ENCODE results near the gene CCDC83. TPM values are rescaled to one million over a fixed set of nuclear protein-coding genes. Genes with fewer than 3 reads are reported as not detected.

Gene CCDC83
- total RNA-seq, 1 experiment from 2014 or later, result not detected

DNA sequence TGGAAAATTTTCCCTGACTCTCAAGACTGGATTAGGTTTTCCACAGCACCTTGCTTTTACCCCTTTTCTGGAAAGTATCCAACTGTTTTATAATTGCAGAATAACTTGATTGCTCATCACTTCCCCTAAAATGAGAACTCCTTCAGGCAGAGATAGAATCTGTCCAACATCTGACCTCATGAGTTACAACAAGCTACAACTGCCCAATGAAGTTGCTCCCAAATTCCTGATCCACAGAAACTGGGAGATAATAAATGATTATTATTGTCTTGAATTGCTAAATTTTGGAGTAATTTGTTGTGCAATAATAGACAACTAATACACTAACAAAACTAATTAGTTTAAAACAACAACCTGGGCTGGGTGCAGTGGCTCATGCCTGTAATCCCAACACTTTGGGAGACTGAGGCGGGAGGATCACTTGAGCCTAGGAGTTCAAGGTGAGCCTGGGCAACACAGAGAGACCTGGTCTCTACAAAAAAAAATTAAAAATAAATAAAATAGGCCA lies 10.0 kb upstream of the CCDC83 start:
- Histone ChIP-seq H3K4ac (ENCODE audit: low read depth, low read length) (no peak overlapping the region), H3K9me3 (ENCODE audit: control insufficient read depth, low read depth, low read length) (no peaks in the 10 kb centered on the region), H3T11ph (ENCODE audit: low read length) (no peak overlapping the region), H3K4me2 (ENCODE audit: insufficient read depth, insufficient read length, low read length) (no peak overlapping the region), H3K79me1 (ENCODE audit: insufficient read depth, low read depth, low read length, poor library complexity, severe bottlenecking) (no peaks in the 10 kb centered on the region), H3K27ac (ENCODE audit: insufficient read length, low read depth, low read length) (no peak overlapping the region), H3K23ac (ENCODE audit: insufficient read length, low read depth, low read length) (no peak overlapping the region), H4K5ac (ENCODE audit: insufficient read length, low read depth, low read length) (no peak overlapping the region), H3K56ac (ENCODE audit: insufficient read length, low read depth, low read length) (no peak overlapping the region), H2AFZ (ENCODE audit: low read length) (no peak overlapping the region), H3K9ac (ENCODE audit: extremely low read depth, insufficient read length, low read length) (no peak overlapping the region), H2BK120ac (ENCODE audit: low read depth, low read length, poor library complexity, severe bottlenecking) (no peak overlapping the region), H3K79me2 (ENCODE audit: insufficient read depth, low read length) (no peaks in the 10 kb centered on the region), H3K23me2 (ENCODE audit: insufficient read length, low read depth, low read length, poor library complexity, severe bottlenecking) (no peaks in the 10 kb centered on the region), H3K14ac (ENCODE audit: insufficient read depth, low read length) (no peak overlapping the region), H4K8ac (replicated peaks; ENCODE audit: insufficient read length, low read depth, low read length) (no peak overlapping the region), H3K4me1 (ENCODE audit: insufficient read depth, low read length) (no peaks in the 10 kb centered on the region), H3K18ac (ENCODE audit: insufficient read length, low read depth, low read length) (no peak overlapping the region), H4K20me1 (ENCODE audit: control insufficient read depth, insufficient read depth, insufficient read length) (no peaks in the 10 kb centered on the region), H2BK5ac (ENCODE audit: insufficient read length, low read length) (no peak overlapping the region), H2AK5ac (ENCODE audit: insufficient read length, low read length) (no peak overlapping the region), H2BK12ac (ENCODE audit: insufficient read length, low read depth, low read length) (no peak overlapping the region), H4K91ac (ENCODE audit: insufficient read length, low read depth, low read length) (no peak overlapping the region), H2BK20ac (ENCODE audit: low read depth, low read length, poor library complexity, severe bottlenecking) (no peak overlapping the region), H2BK15ac (ENCODE audit: low read depth, low read length) (no peak overlapping the region), H3K27me3 (ENCODE audit: insufficient read depth, low read length) (no peaks in the 10 kb centered on the region)
- Mint-ChIP-seq H3K9me3 (peaks cover 7 to 13% of the 10 kb centered on the region in 2 experiments), H3K27me3 (ENCODE audit: low read depth) (peaks cover 1% of the 10 kb centered on the region), H3K4me1 (no peaks in the 10 kb centered on the region), H3K27ac (no peak overlapping the region), H3K4me3 (no peak overlapping the region), H3K36me3 (ENCODE audit: insufficient read depth in 1 of 3, low read depth in 3 of 3) (peaks cover 4 to 13% (median 11%) of the 10 kb centered on the region in 3 experiments; a peak in 6 of 7 replicates)
- no peak for DNase-seq
- TF ChIP-seq, protein P1, sequence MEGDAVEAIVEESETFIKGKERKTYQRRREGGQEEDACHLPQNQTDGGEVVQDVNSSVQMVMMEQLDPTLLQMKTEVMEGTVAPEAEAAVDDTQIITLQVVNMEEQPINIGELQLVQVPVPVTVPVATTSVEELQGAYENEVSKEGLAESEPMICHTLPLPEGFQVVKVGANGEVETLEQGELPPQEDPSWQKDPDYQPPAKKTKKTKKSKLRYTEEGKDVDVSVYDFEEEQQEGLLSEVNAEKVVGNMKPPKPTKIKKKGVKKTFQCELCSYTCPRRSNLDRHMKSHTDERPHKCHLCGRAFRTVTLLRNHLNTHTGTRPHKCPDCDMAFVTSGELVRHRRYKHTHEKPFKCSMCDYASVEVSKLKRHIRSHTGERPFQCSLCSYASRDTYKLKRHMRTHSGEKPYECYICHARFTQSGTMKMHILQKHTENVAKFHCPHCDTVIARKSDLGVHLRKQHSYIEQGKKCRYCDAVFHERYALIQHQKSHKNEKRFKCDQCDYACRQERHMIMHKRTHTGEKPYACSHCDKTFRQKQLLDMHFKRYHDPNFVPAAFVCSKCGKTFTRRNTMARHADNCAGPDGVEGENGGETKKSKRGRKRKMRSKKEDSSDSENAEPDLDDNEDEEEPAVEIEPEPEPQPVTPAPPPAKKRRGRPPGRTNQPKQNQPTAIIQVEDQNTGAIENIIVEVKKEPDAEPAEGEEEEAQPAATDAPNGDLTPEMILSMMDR (conservative IDR thresholded peaks at IDR 0.05), result no peak
- WGBS (ENCODE audit: extremely low coverage, insufficient read length, low lambda C conversion rate), result no CpG with 5 or more reads among the region's 1 CpG

Data from H9 (cell line).